HCEC 1CT (cell line): Measurements from ENCODE around the gene XRCC6.
A peak's percentile ranks its signal among the peaks of the same experiment; 100 is the strongest.
"Not testable (repeated sequence)": the region's sequence is repeated elsewhere in the genome, so short reads cannot be mapped to it uniquely, and the experiment has no call there.

Experiments
- DNase-seq: peaks from one replicate; pipeline ENCODE4 v3.0.0-alpha.2; 2017

Gene XRCC6

GRCh38 chr22:41598891-41599635 is 22.0 kb upstream of the XRCC6 start:
- DNase-seq = no peak

- DNase-seq = no peak
These were observed 20.1 kb upstream of the XRCC6 start for GRCh38 chr22:41600976-41601375.

DNA sequence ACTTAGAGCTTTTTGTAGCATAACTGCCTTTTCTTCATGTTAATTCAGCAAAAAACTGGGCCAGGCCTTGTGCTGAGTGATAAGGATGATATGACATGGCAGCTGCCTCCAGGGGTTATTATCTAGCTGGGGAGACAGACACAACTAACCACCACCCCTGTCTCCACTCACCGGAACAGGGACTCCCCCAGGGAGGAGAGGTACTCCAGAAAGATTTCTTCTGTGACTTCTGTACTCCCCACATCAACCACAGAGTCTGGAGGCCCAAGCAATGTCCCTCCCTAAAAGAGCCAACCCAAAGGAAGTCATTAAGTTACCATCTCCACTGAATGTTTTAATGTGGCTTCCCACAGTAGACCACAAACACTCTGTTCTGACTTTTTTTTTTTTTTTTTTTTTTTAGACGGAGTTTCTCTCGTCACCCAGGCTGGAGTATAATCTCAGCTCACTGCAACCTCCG is 17.2 kb upstream of the XRCC6 start:
- no peak for DNase-seq

- no peak for DNase-seq
These were observed 12.7 kb upstream of the XRCC6 start for GRCh38 chr22:41608386-41608785.

GRCh38 chr22:41612603-41613306 is 8.3 kb upstream of the XRCC6 start:
- no peak for DNase-seq

DNA sequence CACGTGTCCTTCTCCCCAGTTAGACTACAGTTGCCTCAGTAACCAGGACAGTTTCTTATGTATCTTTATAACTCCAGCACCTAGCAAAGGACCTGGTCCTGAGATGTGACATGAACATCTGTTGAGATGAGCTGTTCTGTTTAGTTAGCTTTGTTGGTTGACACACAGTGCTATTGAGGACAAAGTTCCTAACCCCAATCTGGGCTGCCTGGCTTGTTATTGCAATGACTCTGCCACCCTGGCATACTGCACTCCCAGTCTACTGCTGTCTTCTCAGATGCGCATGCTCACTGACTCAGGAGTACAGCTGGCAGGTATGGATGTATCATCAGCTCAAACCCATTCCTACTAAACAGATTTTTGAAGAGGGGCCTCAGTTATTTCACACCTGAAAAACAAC is 7.6 kb upstream of the XRCC6 start:
- DNase-seq = no peak

DNA sequence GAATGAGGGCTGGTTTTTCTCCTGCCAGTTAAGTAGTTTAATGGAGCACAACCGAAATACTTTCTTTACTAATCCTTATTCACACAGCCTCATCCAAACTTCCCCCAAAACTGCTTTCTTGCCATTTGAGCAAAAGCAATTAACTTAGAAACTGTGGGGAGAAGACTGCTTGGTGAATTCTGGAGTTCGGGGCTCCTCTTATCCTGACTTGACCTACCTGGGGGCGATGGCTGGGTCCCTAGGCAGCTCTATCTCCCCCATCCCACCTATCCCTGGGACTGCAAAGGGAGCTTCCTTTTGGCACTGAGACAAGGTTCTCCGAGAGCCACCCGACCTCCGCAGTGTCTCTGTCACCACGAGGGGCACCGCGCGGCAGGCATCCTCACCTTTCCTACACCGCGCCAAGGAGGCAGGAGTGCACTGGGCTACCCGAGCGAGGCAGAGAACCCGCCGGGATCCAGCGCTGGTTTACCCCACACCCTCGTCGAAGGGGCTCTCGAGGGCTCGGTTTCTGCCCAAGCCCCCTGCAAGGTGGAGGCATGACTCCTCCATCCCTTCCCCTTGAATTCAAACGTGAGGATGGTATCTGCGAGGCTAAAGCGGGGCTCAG is 1.0 kb upstream of the XRCC6 start:
- DNase-seq = no peak

GRCh38 chr22:41620589-41621098 is 451 bp upstream of the XRCC6 start, which contains the start of gene DESI1:
TSS of gene DESI1 (minus strand) at chr22:41621043. CDS start at chr22:41620839, 204 bp downstream.
- DNase-seq = no peak

DNA sequence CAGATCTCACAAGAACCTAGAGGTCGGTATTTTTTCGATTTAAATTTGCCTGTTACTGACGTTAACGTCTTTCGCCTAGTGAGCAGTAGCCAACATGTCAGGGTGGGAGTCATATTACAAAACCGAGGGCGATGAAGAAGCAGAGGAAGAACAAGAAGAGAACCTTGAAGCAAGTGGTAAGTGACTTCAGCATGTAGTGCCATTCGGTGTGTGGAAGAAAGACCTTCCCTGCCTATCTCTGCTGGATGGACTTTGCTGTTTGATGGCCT is 750 bp downstream of the XRCC6 start:
- DNase-seq = no peak

DNA sequence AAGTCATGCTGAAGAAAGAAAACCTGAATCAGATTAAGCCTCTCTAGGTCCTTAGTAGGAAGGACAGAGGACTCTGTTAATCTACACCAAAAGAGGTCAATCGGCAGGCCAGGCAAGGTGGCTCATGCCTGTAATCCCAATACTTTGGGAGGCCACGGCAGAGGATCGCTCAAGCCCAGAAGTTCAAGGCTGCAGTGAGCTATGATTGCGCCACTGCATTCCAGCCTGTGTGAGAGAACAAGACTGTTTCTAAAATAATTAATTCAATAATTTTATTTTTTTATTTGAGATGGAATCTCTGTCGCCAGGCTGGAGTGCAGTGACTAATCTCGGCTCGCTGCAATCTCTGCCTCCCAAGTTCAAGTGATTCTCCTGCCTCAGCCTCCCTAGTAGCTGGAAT is 4.5 kb downstream of the XRCC6 start:
- DNase-seq = no peak

GRCh38 chr22:41631115-41631514 is 10.0 kb downstream of the XRCC6 start:
- not testable (repeated sequence) for DNase-seq

DNA sequence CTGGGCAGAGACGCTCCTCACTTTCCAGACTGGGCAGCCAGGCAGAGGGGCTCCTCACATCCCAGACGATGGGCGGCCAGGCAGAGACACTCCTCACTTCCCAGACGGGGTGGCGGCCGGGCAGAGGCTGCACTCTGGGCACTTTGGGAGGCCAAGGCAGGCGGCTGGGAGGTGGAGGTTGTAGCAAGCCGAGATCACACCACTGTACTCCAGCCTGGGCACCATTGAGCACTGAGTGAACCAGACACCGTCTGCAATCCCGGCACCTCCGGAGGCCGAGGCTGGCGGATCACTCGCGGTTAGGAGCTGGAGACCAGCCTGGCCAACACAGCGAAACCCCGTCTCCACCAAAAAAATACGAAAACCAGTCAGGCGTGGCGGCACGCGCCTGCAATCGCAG is 10.5 kb downstream of the XRCC6 start:
- DNase-seq = not testable (repeated sequence)

DNA sequence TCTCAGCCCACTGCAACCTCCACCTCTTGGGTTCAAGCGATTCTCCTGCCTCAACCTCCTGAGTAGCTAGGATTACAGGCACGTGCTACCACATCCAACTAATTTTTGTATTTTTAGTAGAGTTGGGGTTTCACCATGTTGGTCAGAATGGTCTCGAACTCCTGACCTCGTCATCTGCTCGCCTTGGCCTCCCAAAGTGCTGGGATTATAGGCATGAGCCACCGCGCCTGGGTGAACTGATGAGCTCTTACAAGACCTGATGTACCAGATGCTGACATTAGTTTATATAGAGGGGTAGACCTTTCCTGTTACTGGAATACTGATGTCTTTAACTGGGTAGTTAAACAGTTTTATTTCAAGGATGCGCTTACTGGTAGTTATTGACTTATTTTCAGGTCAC is 13.5 kb downstream of the XRCC6 start:
- DNase-seq = not testable (repeated sequence)

- DNase-seq = peak; percentile 46
These were observed 15.4 kb downstream of the XRCC6 start for GRCh38 chr22:41636467-41636866.

DNA sequence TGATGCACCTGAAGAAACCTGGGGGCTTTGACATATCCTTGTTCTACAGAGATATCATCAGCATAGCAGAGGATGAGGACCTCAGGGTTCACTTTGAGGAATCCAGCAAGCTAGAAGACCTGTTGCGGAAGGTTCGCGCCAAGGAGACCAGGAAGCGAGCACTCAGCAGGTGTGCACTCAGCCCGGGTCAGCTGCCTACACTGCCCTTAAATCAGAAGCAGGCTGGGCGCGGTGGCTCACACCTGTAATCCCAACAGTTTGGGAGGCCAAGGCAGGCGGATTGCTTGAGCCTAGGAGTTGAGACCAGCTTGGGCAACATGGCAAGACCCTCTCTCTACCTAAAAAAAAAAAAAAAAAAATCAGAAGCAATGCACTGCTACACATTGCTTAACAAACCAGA is 16.5 kb downstream of the XRCC6 start:
- not testable (repeated sequence) for DNase-seq

- no peak for DNase-seq
These were observed 17.0 kb downstream of the XRCC6 start for GRCh38 chr22:41638124-41638523.

- DNase-seq = no peak
These were observed 17.7 kb downstream of the XRCC6 start for GRCh38 chr22:41638748-41639147.

GRCh38 chr22:41641854-41642253 is 20.8 kb downstream of the XRCC6 start:
- DNase-seq = no peak

- peak; percentile 15 for DNase-seq
These were observed 21.4 kb downstream of the XRCC6 start for GRCh38 chr22:41642331-41643110.

- DNase-seq = no peak
These were observed 26.7 kb downstream of the XRCC6 start for GRCh38 chr22:41647771-41648170.

DNA sequence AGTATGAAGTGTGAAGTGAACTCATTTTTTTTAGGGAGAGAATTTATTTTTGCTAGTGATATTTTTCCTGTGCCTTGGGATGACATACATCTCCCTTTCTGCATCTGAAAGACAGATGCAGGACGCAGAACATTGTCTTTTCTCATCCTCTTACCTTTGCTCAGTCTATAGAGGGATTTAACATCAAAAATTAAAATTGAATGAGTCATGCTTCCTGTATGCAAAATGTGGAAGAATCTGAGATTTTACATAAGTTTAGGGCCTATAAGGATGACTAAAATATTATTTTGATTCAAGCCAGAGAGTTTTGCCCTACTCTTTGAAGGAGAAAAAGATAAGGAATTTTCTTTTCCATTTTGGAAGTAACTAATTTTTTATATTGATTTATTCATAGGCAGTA is 27.3 kb downstream of the XRCC6 start:
- peak; percentile 17 for DNase-seq

DNA sequence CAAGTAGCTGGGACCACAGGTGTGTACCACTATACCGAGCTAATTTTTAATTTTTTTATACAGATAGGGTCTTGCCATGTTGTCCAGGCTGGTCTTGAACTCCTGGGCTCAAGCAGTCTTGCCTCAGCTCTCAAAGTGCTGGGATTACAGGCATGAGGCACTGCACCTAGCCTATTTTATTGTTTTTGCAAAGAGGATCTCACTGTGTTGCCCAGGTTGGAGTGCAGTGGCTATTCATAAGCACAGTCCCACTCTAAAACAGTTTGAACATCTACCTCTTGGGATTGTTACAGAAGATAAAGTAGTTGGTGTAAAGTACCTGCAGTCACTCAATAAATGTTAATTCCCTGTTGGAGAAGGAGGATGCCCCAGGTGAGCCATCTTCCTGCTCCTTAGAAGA is 29.1 kb downstream of the XRCC6 start:
- DNase-seq = no peak

GRCh38 chr22:41650821-41651220 is 29.7 kb downstream of the XRCC6 start:
- DNase-seq = no peak
